Placental epithelial cell (primary cell): Measurements from ENCODE around the gene BDH2. TPM values are rescaled to one million over a fixed set of nuclear protein-coding genes. Genes with fewer than 3 reads are reported as not detected.

ENCODE experiments used
- total RNA-seq: library from RNA; depleted of rRNA; stranded (reverse); fragments of >200 nt; gene quantifications from 2 replicates; pipeline ENCODE4 v1.2.3, GENCODE V29; 2012

BDH2 gene
- total RNA-seq: 38.9 and 44.0 TPM in 2 replicates

GRCh38 chr4:103099691-103100392 is at the start of gene BDH2:
Gene BDH2, minus strand, starts transcription at chr4:103099834. Its CDS starts 3,580 bp downstream, at chr4:103096254.

GRCh38 chr4:103076747-103077347 is 22.8 kb downstream of the BDH2 start, which contains the start of gene SLC9B2:
Gene SLC9B2, minus strand, starts transcription at chr4:103076761. Its CDS starts 9,211 bp downstream, at chr4:103067550.

Other genes with a start within 250 kb of the BDH2 start
- gene CISD2, start 230.8 kb downstream of the BDH2 start, total RNA-seq: 14.9 and 36.1 TPM in 2 replicates
- gene SLC9B1, start 80.1 kb downstream of the BDH2 start, total RNA-seq: 1.2 TPM in 1 of 2 replicates, not detected in the other
- gene SLC9B2, start 23.1 kb downstream of the BDH2 start, total RNA-seq: 7.5 and 11.8 TPM in 2 replicates
- gene CENPE, start 98.5 kb upstream of the BDH2 start, total RNA-seq: 3.5 and 4.2 TPM in 2 replicates